ENCODE data around the gene TBK1. TPM values are rescaled to one million over a fixed set of nuclear protein-coding genes. Genes with fewer than 3 reads are reported as not detected.
A peak's percentile ranks its signal among the peaks of the same experiment; 100 is the strongest.

The TBK1 gene
- total and polyA plus RNA-seq, 9 of the 15 experiments (the other 6 are each of a cell fraction or from before 2014, with no cell fraction given), result 20.4 to 42.0 (median 27.8) TPM

DNA sequence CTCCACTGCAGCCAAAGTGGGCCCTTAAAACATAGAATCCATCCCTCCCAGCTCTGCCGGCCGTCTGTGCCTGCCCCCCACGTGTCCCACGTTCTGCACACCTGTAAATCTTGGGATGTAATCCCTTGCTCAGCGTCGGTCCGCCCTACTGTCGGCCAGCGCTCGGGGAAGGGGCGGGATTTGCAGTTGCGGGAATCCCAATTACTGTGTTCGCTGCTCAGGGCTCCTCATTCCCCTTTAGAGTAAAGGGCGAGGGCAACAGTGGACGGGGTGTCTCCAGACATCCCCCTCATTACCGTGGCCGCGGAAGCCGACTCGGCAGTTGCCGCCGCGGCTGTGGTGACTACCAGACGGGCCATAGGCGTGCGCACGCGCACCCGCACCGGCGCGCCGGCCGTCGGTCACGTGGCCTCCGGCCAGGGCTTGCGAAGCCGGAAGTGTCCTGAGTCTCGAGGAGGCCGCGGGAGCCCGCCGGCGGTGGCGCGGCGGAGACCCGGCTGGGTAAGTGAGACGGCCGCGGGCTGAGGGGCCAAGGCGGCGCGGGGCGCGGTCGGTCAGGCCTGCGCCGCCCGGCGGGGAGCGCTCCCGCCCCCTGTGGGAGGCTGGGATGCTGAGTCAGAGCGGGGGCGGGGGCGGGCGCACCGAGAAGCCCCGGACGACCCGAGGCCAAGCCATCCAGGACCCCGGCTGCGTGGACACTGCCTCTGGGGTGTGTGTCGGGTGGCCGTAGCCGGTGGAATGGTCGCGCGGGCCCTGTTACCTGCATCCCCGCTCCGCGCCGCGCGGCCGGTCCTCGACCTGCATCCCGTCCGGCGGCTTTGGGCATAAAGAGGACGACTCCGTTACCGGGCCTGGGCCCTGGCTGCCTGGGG is at the start of gene TBK1 (continued):
- TF ChIP-seq, protein P1, sequence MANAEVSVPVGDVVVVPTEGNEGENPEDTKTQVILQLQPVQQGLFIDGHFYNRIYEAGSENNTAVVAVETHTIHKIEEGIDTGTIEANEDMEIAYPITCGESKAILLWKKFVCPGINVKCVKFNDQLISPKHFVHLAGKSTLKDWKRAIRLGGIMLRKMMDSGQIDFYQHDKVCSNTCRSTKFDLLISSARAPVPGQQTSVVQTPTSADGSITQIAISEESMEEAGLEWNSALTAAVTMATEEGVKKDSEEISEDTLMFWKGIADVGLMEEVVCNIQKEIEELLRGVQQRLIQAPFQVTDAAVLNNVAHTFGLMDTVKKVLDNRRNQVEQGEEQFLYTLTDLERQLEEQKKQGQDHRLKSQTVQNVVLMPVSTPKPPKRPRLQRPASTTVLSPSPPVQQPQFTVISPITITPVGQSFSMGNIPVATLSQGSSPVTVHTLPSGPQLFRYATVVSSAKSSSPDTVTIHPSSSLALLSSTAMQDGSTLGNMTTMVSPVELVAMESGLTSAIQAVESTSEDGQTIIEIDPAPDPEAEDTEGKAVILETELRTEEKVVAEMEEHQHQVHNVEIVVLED (CRISPR knock-in tag; IDR thresholded peaks at IDR 0.05), result peak; percentile 63
- TF ChIP-seq, protein P2, sequence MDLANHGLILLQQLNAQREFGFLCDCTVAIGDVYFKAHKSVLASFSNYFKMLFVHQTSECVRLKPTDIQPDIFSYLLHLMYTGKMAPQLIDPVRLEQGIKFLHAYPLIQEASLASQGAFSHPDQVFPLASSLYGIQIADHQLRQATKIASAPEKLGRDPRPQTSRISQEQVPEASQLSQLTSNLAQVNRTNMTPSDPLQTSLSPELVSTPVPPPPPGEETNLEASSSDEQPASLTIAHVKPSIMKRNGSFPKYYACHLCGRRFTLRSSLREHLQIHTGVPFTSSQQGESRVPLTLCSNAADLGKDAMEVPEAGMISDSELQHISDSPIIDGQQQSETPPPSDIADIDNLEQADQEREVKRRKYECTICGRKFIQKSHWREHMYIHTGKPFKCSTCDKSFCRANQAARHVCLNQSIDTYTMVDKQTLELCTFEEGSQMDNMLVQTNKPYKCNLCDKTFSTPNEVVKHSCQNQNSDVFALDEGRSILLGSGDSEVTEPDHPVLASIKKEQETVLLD (IDR thresholded peaks at IDR 0.05), result peak; percentile 69; the same call in 1 of the 2 replicates
- TF ChIP-seq MAZ (CRISPR knock-in tag; conservative IDR thresholded peaks at IDR 0.05 in 1 of 2, IDR thresholded peaks at IDR 0.05 in 1 of 2), result peak; percentile 60 to 91
- 0 out of 2 replicates have a peak, but pooled peaks have one; percentile 71 for TF ChIP-seq ZNF830 (CRISPR knock-in tag; IDR thresholded peaks at IDR 0.05)
- peak; percentile 43 for TF ChIP-seq ETV1 (tag; conservative IDR thresholded peaks at IDR 0.05; ENCODE audit: low read depth)
- TF ChIP-seq, protein P3, sequence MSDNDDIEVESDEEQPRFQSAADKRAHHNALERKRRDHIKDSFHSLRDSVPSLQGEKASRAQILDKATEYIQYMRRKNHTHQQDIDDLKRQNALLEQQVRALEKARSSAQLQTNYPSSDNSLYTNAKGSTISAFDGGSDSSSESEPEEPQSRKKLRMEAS (CRISPR knock-in tag; IDR thresholded peaks at IDR 0.05), result peak; percentile 90
- TF ChIP-seq, protein P4, sequence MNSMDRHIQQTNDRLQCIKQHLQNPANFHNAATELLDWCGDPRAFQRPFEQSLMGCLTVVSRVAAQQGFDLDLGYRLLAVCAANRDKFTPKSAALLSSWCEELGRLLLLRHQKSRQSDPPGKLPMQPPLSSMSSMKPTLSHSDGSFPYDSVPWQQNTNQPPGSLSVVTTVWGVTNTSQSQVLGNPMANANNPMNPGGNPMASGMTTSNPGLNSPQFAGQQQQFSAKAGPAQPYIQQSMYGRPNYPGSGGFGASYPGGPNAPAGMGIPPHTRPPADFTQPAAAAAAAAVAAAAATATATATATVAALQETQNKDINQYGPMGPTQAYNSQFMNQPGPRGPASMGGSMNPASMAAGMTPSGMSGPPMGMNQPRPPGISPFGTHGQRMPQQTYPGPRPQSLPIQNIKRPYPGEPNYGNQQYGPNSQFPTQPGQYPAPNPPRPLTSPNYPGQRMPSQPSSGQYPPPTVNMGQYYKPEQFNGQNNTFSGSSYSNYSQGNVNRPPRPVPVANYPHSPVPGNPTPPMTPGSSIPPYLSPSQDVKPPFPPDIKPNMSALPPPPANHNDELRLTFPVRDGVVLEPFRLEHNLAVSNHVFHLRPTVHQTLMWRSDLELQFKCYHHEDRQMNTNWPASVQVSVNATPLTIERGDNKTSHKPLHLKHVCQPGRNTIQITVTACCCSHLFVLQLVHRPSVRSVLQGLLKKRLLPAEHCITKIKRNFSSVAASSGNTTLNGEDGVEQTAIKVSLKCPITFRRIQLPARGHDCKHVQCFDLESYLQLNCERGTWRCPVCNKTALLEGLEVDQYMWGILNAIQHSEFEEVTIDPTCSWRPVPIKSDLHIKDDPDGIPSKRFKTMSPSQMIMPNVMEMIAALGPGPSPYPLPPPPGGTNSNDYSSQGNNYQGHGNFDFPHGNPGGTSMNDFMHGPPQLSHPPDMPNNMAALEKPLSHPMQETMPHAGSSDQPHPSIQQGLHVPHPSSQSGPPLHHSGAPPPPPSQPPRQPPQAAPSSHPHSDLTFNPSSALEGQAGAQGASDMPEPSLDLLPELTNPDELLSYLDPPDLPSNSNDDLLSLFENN (IDR thresholded peaks at IDR 0.05; ENCODE audit: low read depth in 2 of 2, low read length in 2 of 2), result peak in 1 of 2 experiments; percentile 13; a peak in 1 of 4 replicates
- peak; percentile 3 to 54 (median 28) for TF ChIP-seq YY1 (IDR thresholded peaks at IDR 0.05; ENCODE audit: borderline replicate concordance in 1 of 3, control insufficient read depth in 1 of 3, extremely low read depth in 1 of 3, insufficient read depth in 3 of 3, insufficient read length in 1 of 3, insufficient replicate concordance in 2 of 3, low read depth in 1 of 3, low read length in 2 of 3)
- peak; percentile 82 for TF ChIP-seq FIP1L1 (IDR thresholded peaks at IDR 0.05; ENCODE audit: low read depth, low read length, poor library complexity, severe bottlenecking)
- TF ChIP-seq, protein P5, sequence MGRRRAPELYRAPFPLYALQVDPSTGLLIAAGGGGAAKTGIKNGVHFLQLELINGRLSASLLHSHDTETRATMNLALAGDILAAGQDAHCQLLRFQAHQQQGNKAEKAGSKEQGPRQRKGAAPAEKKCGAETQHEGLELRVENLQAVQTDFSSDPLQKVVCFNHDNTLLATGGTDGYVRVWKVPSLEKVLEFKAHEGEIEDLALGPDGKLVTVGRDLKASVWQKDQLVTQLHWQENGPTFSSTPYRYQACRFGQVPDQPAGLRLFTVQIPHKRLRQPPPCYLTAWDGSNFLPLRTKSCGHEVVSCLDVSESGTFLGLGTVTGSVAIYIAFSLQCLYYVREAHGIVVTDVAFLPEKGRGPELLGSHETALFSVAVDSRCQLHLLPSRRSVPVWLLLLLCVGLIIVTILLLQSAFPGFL (CRISPR knock-in tag; IDR thresholded peaks at IDR 0.05), result no peak
- peak; percentile 71 for TF ChIP-seq CBFA2T2 (conservative IDR thresholded peaks at IDR 0.05)
- TF ChIP-seq ZNF134 (CRISPR knock-in tag; conservative IDR thresholded peaks at IDR 0.05), result no peak
- no peak for TF ChIP-seq NUFIP1 (IDR thresholded peaks at IDR 0.05; ENCODE audit: partially characterized antibody)
- TF ChIP-seq, protein P6, sequence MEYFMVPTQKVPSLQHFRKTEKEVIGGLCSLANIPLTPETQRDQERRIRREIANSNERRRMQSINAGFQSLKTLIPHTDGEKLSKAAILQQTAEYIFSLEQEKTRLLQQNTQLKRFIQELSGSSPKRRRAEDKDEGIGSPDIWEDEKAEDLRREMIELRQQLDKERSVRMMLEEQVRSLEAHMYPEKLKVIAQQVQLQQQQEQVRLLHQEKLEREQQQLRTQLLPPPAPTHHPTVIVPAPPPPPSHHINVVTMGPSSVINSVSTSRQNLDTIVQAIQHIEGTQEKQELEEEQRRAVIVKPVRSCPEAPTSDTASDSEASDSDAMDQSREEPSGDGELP (CRISPR knock-in tag; IDR thresholded peaks at IDR 0.05; ENCODE audit: borderline replicate concordance), result peak; percentile 69; the same call in 1 of the 2 replicates
- no peak for TF ChIP-seq NBN (IDR thresholded peaks at IDR 0.05; ENCODE audit: low read depth)
